Activated T-helper 9 cell treated with anti-CD3 and anti-CD28 coated beads, Interleukin-2, amount 50 U/mL, for 16 hours (primary cell): ENCODE results near the gene HELZ2.
"Not testable (repeated sequence)": the region's sequence is repeated elsewhere in the genome, so short reads cannot be mapped to it uniquely, and the experiment has no call there.

Source experiments
- DNase-seq: peaks from one replicate; pipeline ENCODE4 v3.0.0-alpha.2; 2020; ENCODE audit warnings: low read depth

The HELZ2 gene

DNA sequence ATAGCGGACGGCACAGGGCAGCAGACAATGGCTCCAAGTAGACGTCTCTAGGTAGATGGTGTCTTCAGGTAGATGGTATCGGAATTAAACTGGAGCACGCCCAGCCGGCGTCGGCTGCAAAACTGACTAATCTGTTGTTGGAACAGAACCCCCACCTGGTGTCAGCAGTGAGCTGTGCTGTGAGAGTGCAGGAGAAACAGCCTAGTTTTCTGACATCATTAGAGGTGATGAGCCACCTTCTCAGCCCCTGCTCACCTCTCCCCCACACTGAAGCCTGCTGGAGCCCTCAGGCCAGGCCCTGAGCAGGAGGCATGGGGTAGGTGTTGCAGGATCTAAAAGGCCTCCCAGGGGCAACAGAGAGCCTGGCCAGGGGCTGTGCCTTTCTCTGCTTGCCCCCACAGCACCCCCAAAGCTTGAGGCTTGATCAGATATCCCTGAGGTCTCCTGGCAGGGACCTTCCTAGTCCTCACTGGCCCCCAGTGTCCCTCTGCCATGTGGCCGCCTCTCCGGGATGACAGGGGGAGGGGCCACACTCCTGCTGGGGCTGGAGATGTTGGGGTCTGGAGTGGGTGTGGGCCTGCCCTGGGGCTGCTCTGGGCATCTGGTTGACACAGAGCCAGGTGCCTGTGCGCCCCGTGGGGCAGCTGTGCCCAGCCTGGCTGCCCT is 6.9 kb upstream of the HELZ2 start:
- peak; percentile 51 for DNase-seq

GRCh38 chr20:63579017-63579694 is 5.1 kb upstream of the HELZ2 start:
- no peak for DNase-seq

DNA sequence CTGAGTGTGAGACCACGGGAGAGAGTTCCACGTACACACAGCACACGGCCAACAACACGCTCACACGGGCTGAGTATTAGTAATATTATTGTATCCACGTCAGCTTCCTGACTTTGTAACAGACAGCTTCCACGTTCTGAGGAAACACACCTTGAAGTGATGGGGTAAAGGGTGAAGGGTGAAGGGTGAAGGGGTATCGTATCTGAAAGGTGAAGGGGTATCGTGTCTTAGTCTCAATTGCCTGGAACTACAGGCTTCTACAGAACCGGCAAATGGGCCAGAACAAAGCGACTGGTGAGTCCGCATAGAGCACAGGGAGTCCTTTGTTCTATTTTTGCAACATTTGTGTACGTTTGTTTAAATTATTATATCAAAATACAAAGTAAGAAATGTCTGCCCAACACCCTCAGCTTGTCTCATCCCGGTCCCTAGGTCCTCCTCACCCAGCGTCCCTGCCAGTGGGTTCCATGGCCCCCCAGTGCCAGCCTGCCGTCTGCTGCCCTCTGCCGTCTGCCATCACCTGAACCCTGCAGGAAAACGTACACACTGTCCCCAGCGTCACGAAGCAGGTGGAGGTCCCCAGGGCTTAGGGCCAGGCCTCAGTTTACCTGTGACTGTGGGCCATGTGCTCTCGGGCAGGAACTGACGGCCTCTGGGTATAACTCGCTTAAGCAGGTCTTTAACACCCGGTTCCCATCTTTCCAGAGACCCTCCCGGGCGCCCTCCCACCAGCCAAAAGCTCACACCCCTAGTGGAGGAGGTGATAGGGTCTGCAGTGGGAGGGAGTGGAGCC is 4.4 kb upstream of the HELZ2 start:
- DNase-seq: no peak

- no peak for DNase-seq
These were observed 3.4 kb upstream of the HELZ2 start for GRCh38 chr20:63577317-63577894.

- DNase-seq: no peak
These were observed 2.3 kb upstream of the HELZ2 start for GRCh38 chr20:63576311-63576710.

- no peak for DNase-seq
These were observed 1.0 kb upstream of the HELZ2 start for GRCh38 chr20:63574829-63575743.

DNA sequence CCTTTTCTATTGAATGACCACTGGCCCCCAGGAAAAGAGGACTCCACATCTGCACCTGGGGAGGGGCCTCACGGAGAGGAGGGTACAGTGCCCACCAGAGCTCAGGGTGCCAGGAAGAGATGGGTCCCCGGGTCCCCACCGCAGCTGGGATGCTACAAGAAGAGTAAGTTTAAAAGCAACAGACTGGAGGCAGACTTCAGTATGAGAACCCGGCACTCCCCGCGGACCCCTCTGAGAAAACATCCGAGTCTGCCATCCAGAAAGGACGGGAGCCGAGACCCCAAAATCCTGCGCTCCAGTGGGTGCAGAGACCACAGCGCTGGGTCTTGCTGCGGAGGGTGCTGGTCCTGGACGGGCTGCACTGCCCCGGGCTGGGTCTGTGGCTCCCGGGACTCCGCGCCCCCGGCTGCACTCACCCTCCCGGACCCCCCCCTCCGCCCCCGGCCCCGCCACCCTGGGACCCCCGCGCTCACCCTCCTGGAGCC is 350 bp downstream of the HELZ2 start:
- no peak for DNase-seq

- DNase-seq: no peak
These were observed 1.0 kb downstream of the HELZ2 start for GRCh38 chr20:63572788-63573646.

DNA sequence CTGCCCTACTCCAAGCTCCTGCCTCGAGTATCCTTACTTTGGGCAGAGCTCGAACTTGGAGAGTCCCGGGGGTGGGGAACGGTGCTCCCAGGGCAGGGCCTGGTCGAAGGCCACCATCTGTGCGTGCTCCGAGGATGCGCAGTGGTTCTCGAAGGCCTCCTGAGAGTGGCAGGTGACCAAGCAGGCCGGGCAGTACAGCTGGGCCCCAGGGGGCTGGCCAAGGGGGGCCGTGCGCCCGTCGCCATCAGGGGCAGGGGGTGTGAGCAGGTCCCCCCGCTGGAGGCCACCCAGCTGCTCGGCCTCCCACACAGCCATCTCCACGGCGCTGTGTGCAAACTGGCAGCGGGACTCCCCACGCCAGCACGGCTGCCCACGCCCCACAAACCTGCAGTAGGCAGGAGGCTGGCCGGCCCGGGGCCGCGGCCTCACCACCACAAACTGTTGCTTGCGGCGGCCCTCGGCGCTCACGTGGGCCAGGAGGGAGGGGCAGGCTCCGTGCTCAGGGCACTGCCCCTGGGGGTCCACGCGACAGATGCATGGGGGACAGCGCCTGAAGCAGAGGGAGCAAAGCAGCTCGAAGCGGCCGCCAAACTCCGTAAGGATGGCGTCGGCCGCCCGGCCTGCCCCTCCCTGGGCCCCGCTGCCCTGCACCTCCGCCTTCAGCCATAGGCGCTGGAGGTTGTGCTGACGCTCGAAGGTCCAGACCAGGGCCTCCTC is 1.8 kb downstream of the HELZ2 start:
- no peak for DNase-seq

GRCh38 chr20:63571087-63571478 is 3.0 kb downstream of the HELZ2 start:
- DNase-seq: not testable (repeated sequence)

DNA sequence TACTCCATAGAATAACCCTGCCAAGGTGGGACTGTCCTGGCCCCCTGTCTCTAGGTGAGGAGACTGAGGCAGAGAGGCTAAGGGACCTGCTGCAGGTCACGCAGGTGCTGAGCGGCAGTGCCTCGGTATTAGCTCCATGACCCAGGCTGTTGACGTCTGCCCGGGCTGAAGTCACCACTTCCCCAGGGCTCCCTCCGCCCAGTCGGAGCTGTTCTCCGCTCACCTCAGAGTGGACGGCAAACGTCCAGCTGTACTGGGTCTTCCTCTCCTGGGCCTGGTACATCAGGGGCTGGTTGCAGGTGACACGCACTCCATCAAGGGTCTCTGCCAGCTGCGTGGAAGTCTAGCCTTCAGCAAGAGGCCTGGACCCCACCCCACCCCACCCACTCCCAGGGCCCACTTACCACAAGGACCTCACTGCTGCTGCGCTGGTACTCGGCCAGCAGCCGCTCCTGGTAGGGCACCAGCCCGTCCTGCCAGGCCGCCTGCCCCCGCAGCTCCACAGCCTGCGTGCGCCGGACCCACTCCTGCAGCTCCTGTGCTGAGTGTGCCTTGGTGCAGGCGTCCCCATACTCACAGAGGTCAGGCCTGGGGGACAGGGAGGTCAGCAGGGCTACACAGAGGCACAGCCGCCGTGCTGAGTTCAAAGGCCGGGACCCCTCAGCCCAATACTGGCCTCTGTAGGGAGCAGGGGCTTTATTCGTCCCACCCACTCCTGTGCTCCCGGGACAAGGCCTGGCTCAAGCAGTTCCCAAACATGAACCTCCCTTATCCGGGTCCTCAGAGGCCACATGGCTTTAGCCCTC is 3.6 kb downstream of the HELZ2 start:
- DNase-seq: no peak

DNA sequence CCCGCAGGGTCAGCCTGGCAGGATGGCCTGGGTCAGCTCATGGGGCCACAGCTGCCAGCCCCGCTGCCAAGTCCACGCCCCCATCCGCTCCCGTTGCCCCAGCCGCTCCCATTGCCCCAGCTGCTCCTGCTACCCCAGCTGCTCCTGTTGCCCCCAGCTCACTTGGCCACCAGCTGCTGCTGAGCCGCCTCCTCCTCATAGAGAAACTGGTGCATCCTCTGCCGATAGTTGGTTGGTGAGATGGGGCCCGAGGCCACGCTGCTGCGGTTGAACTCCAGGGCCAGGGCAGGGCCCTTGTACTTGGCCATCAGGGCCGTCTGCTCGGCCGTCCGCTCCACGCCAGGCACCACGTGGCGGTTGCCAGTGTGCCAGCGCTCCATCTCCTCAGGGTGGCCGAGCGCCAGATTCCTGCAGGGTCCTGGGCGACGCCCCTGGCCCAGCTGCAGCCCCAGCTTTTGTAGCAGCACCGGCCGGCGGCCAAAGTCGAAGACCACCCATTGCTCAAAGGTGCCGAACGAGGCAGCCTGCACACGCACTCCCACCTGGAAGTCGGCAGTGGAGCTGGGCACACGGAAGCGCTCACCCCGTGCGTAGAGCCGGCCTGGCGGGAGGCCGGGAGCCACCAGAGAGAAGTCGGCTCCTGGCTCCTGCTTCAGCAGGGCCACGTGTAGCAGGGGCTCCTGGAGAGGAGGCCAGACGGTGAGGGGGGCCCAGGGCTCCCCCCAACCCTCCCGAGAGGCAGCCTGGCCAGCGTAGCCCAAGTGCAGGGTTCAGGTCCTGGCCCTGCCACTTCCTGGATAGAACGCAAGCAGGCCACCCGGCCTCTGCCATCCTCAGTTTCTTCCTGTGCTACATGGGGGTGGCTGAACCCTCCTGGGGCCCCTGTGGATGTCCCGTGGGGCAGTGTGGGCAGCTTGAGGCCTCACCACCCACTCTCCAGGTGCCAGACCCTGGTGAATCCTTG is 4.8 kb downstream of the HELZ2 start:
- no peak for DNase-seq

- DNase-seq: no peak
These were observed 5.7 kb downstream of the HELZ2 start for GRCh38 chr20:63568170-63568981.

DNA sequence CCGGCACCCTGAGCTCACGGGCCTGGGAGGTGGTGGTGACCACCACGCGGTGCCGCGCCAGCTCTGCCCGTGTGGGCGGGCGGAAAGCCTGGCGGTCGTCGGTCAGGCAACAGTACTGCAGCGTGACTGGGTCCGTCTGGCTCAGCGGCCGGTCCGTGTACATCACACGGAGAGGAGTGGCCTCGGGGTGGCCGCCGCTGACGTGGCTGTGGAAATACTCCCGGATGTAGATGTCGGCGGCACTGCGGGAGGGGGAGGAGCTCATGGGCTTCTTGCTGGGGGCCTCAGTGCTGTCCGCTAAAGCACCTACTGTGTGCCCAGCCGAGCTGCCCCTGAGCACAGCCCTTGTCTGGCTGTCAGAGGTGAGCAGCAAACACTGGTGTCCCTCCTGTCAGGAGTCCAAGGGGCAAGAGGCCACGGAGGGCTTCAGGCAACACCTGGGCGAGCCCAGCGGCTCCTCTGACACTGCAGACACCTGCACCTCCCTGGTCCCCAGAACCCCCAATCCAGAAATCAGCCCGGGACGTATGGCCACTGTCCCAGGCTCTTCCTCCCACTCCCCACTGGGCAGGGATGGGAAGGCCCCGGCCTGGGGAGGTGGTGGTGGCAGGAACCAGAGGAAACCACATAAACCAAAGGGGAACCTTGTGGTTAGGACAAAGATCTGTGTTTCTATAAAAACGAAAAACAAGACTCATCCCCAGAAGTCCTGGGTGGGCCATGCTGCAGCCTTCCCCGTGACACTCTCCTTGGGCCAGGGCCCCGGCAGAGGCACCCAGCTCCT is 6.5 kb downstream of the HELZ2 start:
- no peak for DNase-seq

- no peak for DNase-seq
These were observed 7.0 kb downstream of the HELZ2 start for GRCh38 chr20:63567136-63567385.

GRCh38 chr20:63566395-63567135 is 7.5 kb downstream of the HELZ2 start:
- no peak for DNase-seq
